GM19452 (cell line): Measurements from ENCODE around the gene DMBX1.

Experiments
- ATAC-seq: cut with Tn5 transposase; IDR thresholded peaks from one replicate; pipeline ENCODE4 v1.9.1; 2021; ENCODE audit not compliant: unreplicated experiment

Gene DMBX1

DNA sequence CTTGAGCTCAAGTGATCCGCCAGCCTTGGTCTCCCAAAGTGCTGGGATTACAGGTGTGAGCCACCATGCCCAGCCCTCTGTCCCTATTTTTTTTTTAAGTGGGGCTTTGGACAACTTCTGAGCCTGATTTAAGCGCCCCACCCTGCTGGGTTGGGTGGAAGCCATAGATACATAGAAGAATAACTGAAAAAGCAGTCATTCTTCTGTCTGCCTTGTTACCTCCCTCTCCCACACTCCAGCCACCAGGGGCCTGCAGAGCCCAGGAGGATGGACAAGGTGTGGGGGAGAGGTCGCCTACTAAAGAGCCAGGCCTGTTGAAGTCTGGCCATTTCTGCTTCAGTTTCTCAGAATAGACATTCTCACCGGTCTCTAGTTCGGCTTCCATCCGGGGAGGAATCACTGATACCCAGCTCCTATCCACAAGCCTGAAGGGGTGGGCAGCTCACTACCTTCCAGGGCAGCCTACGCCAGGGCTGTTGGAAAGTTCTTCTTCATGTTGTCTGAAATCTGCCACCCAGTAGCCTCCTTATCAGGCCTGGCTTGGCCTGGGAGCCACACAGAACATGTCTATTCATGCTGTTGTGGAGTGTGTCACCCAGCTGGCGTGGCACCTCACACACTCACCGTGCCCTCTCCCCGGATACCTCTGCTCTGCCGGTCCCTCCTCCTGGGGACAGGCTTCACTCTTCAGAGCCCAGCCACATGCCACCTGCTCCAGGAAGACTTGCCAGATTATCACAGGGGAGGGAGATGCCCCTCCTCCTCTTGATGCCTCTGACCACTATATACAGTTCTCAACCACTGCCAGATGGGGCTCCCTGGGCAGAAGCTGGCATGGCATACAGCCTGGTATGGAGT, 34.1 kb downstream of the DMBX1 start:
- no peak for ATAC-seq

DNA sequence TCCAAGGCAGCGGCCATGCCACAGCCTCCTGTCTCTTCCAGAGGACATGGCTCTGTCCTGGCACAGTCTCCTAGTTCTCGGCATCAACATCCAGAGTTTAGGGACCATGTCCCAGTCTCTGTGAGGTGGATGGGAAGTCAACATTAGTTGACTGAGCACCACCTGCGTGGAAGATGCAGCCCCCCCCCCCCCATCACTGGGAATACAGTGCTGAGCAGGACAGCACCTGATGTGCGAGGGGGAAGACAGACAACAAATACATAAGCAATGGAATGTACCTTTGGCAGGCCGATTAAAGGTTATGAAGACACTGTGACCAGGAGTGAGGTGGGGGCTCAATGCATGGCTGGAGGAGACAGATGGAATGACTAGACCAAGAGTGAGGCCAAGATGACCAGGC, 35.2 kb downstream of the DMBX1 start:
- ATAC-seq: no peak

DNA sequence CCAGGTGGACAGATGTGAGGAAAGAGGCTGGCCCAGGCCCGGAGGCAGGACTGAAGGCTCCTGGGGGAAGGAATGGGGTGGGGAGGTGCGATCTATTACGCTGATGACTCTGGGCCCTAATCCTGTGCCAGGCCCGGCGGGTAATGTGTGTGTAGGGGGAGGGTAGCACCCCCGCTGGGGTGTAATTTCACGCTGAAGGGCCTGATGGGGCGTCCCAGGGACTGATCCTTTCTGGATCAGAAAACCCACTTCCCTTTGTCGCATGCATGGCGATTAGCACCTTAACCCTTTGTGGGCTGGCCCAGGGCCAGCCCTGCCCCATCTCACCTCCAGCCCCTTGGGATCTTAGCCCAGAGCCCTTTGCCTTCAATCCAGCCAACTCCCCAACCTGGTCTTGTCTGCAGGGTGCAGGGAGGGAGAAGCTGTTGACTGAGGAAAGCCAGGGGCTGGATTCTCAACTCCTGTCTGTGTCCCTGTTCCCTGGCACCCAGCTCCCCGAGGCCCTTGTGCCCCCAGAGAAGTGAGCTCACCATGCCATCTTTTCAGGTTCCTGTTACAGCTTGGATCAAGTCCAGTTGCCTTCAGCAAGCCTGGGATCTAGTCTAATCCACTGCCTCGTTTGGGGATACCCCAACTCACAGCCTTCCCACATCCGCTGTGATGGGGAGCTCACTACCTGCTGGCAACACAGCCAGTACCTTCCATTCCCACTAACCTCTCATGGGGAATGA, 35.8 kb downstream of the DMBX1 start:
- no peak for ATAC-seq

DNA sequence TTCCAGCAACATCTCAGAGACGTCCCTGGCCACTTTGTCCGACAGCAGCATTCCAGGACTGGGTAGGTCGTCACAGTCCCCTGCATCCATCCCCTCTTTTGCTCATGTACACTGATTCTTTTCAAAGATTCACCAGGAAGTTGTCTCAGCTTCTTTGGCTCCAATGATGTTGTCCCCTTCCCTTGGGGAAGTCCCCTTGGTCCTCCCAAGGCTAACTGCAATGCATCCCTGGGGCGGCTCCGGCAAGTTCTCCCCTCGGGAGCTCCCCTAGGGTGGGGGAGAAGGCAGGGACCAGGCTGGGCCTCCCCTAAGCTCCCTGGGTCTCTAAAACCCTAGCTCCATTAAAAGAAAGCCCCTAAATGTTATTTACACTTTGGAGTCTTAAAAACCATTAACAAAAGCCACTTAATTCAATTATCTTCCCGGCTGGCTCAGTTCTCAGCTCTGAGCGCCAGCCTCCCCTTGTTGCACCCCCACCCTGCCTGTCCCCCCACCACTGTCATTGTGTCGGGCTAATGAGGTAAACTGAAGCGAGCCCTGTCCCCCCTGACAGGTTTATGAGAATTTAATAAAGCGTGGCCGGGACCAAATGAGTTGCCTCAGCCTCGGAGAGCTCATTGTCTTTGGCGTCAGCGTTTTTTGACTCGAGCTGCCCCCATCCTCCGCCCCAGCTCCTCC, 36.5 kb downstream of the DMBX1 start:
- ATAC-seq: no peak

DNA sequence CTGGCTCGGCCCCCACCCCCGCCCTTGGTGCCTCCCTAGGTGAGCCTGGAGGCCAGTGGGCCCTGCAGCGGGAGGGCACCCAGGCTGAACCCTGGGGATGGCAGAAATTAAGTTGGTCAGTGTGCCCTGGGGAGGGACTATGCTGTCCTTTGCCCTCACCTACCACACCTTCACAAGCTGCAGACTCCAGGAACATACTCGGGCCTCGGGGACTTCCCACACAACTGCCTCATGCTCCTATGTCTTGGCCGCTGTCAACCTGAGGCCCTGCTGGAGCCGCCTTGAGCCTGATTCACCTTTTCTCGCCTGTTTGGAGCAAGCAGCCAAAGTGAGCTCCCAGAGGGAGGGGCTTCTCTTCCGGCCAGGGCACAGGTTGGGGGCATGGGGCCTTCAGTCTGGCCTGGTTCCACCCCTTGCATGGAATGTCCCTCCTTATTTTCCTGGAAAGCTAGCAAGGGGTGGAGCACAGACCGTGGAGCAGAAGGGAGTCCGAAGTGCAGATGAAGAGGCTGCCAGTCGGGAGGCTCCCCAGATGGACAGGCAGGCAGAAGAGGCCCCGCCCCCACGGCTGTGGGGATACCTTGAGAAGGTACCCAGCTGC, 37.2 kb downstream of the DMBX1 start:
- ATAC-seq: no peak

DNA sequence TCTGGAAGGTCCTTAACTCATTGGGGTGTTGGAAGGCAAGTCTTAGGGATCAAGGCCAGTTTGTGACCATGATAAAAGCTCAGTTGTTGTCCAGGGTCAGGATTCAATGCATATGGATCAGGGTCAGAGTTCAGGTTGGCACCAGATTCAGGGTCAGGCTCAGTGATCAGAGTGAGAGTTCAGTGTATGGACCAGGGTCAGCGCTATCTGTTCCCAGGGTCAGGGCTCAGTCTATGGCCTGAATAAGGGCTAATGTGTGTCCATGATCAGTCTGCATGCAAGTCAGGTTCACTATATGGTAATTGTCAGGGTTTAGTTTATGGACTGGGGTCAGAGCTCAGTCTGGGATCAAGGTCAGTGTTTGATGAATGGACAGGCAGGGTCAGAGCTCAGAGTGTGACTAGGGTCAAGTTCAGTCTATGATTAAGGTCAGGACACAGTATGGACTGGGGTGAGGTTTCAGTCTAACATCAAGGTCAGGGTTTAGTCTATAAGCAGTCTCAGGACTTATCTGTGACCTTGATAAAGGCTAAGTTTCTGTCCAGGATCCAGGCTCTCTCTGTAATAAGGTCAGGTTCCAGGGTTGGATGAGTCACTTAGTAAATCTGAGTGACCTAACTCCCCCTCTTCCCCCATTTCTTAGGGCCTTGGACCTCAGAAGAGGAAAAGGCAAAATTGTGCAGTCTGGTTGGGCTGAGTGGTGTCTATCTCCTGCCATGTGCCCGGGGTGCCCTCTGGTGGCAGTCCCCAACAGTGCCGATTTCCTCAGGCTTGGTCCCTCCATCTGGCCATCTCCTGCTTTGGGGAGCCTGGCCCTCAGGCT, 38.0 kb downstream of the DMBX1 start:
- ATAC-seq: peak; percentile 58

DNA sequence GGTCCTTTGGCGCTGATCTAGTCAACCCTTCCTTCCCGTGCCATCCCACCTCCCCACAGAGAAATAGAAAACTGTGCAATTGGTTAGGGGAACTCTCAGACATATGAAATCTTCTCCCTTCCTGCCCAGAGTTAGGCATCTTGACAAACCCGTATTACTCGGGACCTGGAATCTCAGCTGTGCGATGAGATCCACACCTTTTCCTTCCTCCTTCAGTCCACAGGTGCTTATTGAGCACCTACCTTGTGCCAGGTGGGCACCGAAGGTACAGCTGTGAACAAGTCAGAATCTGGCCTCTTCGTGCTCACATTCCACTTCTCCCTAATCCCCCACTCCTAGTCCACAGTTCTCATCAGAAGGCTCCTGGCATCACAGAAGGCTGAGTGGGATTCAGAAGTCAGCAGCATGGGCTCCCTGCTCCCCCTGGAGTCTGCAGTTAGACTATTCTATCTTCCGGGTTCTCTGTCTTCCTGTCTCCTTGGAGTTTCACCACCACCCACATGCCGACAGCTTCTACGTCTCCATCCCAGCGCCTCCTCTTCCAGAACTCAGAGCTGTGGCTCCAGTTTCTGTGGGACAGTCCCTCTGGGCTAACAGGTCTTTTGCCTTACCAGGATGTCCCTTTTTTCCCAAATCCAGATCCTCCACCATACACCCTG, 38.8 kb downstream of the DMBX1 start:
- ATAC-seq: no peak

DNA sequence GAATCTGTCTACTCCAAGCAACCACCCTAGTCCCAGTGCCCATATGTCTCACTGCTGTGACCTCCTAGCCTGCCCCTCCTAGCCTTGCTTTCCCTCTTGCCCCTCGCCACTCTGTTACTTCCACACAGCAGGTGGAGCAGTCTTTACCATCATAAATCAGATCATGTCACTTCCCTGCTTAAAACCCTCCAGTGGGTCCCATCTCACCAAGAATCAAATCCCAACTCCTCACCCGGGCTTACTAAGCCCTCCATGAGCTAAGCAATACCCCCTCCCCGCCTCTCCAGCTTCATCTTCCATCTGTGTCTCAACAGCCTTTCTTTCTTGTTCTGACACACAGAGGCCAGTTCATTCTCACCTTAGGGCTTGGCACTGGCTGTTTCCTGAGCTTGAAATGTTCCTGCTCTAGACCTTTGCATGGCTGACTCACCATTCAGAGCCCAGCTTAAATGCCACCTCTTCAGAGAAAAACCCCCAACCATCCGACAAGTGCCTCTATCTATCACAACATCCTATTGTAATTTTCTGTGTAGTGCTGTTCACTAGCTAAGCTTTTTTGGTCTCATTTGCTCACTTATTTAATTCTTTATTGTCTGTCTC, 39.5 kb downstream of the DMBX1 start:
- no peak for ATAC-seq

DNA sequence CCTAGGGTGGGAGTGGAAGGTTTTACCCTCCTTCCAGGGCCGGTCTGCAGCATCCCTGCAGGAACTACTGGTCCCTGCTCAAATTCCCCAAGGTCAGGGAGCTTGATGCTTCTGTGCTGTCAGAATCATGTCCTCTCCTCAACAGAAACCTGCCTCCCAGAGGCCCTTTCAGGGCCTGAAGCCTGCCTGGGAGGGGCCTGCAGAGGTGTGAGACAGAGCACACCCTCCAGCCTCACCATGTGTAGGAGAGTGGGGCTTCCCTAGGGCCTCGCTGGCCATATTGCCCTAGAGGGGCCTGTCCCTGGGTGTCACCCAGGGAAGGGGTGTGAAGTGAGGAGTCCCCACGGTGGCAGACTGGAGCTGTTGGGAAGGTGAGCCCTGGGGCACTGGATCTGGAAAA, 40.7 kb downstream of the DMBX1 start:
- ATAC-seq: no peak

DNA sequence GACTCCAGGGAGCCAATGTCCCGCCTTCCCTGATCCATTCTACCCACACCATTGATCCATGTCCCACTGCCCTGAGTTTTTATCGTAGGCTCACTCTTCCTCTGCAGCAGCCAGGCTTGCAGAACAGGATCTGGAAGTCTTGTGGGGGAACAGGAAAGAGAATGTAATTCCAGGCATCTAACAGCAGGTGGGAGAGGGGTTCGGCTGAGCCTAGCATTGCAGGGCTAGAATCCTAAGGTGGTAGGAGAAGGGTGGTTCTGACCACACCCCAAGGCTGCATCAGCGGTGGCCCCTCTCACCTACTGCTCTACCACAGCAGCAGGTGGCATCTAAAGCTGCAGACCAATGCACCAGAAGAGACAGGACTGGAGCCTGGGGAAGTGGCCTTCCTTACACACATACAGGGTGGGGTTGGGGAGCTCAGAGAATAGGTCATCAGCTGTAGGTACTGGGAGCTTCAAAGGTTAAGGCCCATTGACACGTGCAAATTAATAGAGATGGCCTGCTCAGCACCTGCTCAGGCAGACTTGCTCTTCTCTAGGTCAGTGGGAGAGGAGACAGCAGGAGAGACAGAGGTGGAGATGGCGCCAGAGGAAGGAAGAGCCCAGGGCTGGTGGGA, 41.3 kb downstream of the DMBX1 start:
- ATAC-seq: no peak

DNA sequence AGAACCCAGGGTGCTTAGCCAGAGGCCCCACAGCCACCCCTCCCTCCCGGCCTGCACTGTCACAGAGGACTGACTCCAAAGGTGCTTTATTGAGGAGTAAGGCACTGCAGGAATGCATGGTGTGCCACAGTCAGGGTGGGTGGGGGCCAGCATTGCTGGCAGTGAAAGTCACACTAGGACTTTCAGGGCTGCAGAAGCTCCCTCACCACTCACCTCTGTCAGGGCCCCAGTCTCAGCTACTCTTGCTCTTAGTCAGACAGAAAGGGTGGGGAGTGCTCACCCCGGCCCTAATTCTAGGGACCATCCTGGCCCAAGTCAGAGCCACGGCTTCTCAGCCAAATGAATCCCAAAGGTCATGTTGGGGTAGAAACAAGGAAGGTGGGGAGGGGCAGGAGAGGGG, 42.5 kb downstream of the DMBX1 start:
- no peak for ATAC-seq

DNA sequence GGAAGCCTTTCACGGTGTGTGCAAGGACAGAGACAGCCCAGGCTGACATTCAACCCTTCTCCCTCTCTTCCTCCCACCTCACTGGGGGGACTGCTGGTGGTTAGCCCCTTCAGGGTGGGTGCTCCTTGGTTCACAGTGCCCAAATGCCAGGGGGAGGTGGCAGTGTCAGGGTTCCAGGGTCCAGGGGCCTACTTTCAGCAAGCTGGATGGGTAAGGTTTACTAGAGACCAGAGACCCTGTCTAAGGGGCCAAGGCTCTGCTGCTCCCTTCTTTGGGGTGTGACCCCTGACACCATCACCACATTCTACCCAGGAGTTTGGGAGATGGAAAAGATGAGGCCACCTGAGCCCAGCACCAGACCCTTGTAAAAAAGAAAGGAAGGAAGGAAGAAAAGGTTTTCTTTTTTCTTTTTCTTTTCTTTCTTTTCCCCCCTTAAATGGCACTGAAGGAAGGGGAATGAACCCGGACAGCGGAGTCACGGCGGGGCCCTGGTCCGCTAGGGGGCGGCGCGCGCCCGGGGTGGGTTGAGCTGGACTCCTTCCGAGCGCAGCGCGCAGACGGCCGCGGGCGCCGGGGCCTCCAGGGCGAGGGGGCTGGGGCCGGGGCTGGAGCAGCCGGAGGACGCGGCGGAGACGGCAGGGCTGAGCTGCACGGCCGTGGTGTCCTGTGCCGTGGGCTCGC, 43.0 kb downstream of the DMBX1 start:
- ATAC-seq: no peak

DNA sequence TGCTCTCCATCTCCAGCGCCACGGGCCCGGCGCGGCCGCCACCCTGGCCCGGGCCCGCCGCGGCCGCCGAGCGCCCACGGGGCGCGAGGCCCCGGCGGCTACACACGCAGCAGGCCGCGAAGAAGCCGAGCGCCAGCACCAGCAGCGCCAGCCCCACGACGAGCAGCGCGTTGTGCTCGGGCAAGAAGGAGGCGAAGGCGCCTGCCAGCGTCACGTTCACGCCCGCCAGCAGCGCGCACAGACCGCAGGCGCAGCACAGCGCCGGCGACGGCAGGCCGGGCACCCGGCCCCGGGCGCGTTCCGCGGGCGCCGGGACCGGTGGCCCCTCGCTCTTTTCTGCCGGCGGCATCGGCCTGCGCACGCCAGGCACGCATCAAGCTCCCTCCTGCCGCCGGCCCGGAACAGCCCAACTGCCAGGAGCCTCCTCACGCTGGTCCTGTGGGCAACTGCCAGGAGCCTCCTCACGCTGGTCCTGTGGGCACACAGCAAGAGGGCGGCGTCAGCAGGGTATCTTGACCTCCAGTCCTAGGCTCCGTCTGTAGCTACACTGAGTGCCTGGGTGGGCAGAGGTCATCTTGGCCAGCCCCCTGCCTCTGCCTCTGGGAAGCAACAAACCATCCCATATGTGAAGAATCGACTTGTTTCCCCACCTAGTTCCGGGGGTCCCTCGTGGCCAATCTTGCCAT, 43.7 kb downstream of the DMBX1 start:
- no peak for ATAC-seq

DNA sequence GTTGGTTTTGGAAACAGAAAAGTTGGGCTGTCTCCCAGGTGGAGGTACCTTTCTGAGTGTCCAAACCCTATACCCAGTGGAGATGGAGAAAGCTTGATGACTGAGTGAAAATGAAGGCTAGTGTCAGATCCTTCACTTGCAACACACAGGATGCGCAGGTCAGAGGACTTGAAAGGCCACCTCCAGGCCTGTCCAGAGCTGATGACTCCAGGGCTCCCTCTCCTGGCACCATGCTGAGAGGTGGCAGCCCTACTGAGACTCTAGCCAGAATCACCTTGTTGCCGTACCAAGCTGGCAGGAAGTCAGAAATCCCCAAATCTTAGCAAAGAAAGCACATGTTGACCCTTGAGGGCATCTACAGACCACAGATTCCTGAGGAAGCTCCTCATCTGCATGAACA, 45.4 kb downstream of the DMBX1 start:
- no peak for ATAC-seq

DNA sequence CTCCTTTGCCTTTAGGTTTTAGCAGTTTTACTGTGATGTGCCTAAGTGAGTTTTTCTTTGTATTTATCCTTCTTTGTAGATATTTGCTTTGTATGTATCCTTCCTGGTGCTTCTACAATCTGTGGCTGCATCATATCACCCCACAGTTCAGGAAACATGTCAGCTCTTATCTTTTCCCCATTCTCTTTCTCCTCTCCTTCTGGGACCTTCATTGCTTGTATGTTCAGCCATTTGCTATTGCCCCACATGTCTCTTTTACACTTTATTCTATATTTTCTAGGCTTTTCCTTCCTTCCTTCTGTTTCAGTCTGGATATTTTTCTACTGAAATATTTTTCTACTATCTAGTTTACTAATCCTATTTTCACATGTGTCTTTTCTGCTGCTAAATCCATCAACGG, 46.9 kb downstream of the DMBX1 start:
- ATAC-seq: no peak

DNA sequence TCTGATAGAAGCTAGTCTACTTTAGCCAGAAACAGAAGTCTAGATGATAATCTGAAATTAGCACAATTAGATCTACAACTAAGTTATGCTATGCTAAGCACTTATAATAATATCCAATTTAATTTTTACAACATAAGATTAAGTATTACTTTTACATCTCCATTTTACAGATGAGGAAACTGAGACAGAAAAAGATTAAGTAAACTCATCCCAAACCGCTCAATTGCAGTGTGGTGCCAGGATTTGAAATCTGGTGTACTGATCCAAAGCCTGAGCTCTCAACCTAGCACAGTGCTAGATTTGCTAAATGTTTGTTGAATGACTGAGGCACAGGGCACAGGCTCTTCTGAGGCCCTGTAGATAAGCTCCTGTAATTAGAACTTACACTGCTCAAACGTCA, 48.0 kb downstream of the DMBX1 start:
- ATAC-seq: no peak

DNA sequence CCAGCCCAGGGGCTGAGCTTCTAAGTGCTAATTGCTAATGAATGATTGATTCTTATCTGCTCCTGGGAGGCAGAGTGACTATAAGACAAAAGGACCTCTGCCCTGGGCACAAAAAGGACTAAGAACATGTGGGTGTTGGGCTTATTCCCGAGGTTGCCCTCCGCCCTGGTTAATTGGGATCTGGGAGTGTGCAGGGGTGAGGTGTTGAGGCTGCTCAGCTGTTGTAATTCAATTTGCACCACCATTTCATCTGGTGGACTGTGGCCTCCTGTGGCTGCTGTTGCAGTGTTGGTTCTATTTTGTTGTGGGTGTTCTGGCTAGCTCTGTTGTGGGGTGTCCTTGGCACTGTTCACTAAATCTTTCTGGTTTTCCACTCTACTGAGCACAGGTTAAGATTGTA, 48.5 kb downstream of the DMBX1 start:
- ATAC-seq: no peak
